Thyroid gland (tissue), 4 donors: Measurements from ENCODE around the gene RETREG1.

Experiments
- POLR2A ChIP-seq, 2 donors: fragments of 450-650 bp; IDR thresholded peaks; one replicate each; pipeline ENCODE4 v1.6.1; 2017; ENCODE audit warnings: antibody characterized with exemption in 2 of 2, mild to moderate bottlenecking in 2 of 2, moderate library complexity in 1 of 2
- TF ChIP-seq, protein P1 (sequence below), 6 experiments: fragments of 200-600 bp in 3 of 6; fragments of 450-650 bp in 3 of 6; sonication (generic) in 3 of 6; IDR thresholded peaks; one replicate each; pipeline ENCODE4 v1.5.1; 2016 to 2019; ENCODE audit warnings: antibody characterized with exemption in 6 of 6, mild to moderate bottlenecking in 2 of 6, inconsistent platforms in 1 of 6, moderate library complexity in 1 of 6

DNA sequence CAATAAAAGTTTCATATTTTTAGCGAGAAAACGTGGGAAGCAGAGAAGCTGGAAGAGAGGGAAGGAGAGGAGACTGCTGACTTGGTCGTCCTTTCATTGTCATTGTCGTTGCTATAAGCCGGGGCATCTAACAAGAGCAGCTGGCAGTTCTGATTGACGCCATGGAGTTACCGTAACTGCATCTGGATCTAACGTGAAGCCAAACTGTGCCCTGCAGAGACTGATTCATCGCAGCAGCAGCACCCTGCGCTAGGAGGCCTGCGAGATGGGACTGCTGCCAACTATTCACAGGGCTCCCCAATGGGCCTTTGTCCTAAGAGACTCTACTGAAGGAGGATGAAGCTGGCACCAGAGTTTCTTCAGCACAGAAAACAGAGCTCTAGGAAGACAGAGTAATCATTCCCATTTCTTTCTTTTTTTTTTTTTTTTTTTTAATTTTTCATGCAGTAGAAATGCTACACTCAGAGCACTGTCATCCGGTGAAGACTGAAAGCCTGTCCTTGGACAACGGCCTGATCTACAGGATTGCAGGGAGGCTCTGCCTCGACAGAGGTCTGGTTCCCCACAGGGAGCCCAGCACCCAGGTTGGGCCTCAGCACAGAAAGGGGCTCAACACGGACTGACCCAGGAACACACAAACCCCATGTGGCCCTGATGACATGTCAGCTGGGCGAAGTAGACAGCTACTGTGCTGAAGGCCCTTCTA lies 47.8 kb downstream of the RETREG1 start:
- TF ChIP-seq, protein P1, sequence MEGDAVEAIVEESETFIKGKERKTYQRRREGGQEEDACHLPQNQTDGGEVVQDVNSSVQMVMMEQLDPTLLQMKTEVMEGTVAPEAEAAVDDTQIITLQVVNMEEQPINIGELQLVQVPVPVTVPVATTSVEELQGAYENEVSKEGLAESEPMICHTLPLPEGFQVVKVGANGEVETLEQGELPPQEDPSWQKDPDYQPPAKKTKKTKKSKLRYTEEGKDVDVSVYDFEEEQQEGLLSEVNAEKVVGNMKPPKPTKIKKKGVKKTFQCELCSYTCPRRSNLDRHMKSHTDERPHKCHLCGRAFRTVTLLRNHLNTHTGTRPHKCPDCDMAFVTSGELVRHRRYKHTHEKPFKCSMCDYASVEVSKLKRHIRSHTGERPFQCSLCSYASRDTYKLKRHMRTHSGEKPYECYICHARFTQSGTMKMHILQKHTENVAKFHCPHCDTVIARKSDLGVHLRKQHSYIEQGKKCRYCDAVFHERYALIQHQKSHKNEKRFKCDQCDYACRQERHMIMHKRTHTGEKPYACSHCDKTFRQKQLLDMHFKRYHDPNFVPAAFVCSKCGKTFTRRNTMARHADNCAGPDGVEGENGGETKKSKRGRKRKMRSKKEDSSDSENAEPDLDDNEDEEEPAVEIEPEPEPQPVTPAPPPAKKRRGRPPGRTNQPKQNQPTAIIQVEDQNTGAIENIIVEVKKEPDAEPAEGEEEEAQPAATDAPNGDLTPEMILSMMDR (IDR thresholded peaks at IDR 0.05) = no peak
- no peak for TF ChIP-seq POLR2A (IDR thresholded peaks at IDR 0.05)
